GM23248 (cell line): ENCODE results near the gene PSEN2. TPM values are rescaled to one million over a fixed set of nuclear protein-coding genes. Genes with fewer than 3 reads are reported as not detected.

Source experiments
- DNase-seq: peaks from one replicate; pipeline ENCODE4 v3.0.0-alpha.2; 2015
- H2AFZ ChIP-seq: fragments of 200-600 bp; sonication (generic); 2 replicates; pipeline ENCODE4 v1.6.1; 2016; ENCODE audit warnings: antibody characterized with exemption
- H3F3A ChIP-seq: fragments of 200-600 bp; sonication (generic); 2 replicates; pipeline ENCODE4 v1.6.1; 2016; ENCODE audit warnings: mild to moderate bottlenecking, antibody characterized with exemption, mixed run types; ENCODE audit not compliant: insufficient read depth
- H3K27ac ChIP-seq: fragments of 200-600 bp; sonication (generic); 2 replicates; pipeline ENCODE4 v1.5.1; 2016; ENCODE audit warnings: mild to moderate bottlenecking
- H3K27me3 ChIP-seq: fragments of 200-600 bp; sonication (generic); replicated peaks from 2 replicates; pipeline ENCODE4 v1.6.1; 2016; ENCODE audit warnings: mild to moderate bottlenecking; ENCODE audit not compliant: insufficient read depth
- H3K36me3 ChIP-seq: fragments of 200-600 bp; sonication (generic); 2 replicates; pipeline ENCODE4 v1.6.1; 2016; ENCODE audit warnings: low read depth, mild to moderate bottlenecking
- H3K4me1 ChIP-seq: fragments of 200-600 bp; sonication (generic); 2 replicates; pipeline ENCODE4 v1.6.1; 2016; ENCODE audit warnings: mild to moderate bottlenecking; ENCODE audit not compliant: insufficient read depth
- H3K4me2 ChIP-seq: fragments of 200-600 bp; sonication (generic); one replicate; pipeline ENCODE4 v1.6.1; 2016; ENCODE audit warnings: mild to moderate bottlenecking; ENCODE audit not compliant: unreplicated experiment
- H3K4me3 ChIP-seq: fragments of 200-600 bp; sonication (generic); 2 replicates; pipeline ENCODE4 v1.5.1; 2016; ENCODE audit warnings: mild to moderate bottlenecking
- H3K79me2 ChIP-seq: fragments of 200-600 bp; sonication (generic); 2 replicates; pipeline ENCODE4 v1.6.1; 2016; ENCODE audit warnings: mild to moderate bottlenecking; ENCODE audit not compliant: insufficient read depth
- H3K9ac ChIP-seq: fragments of 200-600 bp; sonication (generic); 2 replicates; pipeline ENCODE4 v1.6.1; 2016; ENCODE audit warnings: mild to moderate bottlenecking
- H3K9me2 ChIP-seq: fragments of 200-600 bp; sonication (generic); 2 replicates; pipeline ENCODE4 v1.6.1; 2016; ENCODE audit warnings: mixed run types, mild to moderate bottlenecking, moderate library complexity; ENCODE audit not compliant: insufficient read depth
- H3K9me3 ChIP-seq: fragments of 200-600 bp; sonication (generic); one replicate; pipeline ENCODE4 v1.6.1; 2017; ENCODE audit warnings: low read depth
- H4K20me1 ChIP-seq: fragments of 200-600 bp; sonication (generic); 2 replicates; pipeline ENCODE4 v1.6.0; 2016; ENCODE audit not compliant: insufficient read depth
- EZH2 ChIP-seq: fragments of 200-600 bp; sonication (generic); IDR thresholded peaks from 2 replicates; pipeline ENCODE4 v1.6.1; 2018; ENCODE audit warnings: antibody characterized with exemption, mild to moderate bottlenecking; ENCODE audit not compliant: insufficient read depth, poor library complexity, severe bottlenecking
- EZH2phosphoT487 ChIP-seq: fragments of 200-600 bp; sonication (generic); IDR thresholded peaks from 2 replicates; pipeline ENCODE4 v1.6.1; 2018; ENCODE audit warnings: antibody characterized with exemption, moderate library complexity, mild to moderate bottlenecking, low read depth; ENCODE audit not compliant: insufficient read depth
- WGBS, 2 experiments: methylation state at CpG; one replicate each; pipeline ENCODE4 v1.1.6; 2015 to 2017; ENCODE audit warnings: low lambda C conversion rate in 2 of 2, low coverage in 1 of 2; ENCODE audit errors: missing lambda C conversion rate in 2 of 2; 5-methylcytosine and 5-hydroxymethylcytosine counted together
- in situ Hi-C: fragments of 300-500 bp; cut with MboI; formaldehyde crosslinking; loops from 2 replicates; pipeline ENCODE4 v1.15.0; 2020
- polyA plus RNA-seq: library from polyadenylated mRNA; unstranded; fragments of >200 nt; fragmentation: Nextera tagmentation; extraction: Ambion mirVana; gene quantifications from 2 replicates; pipeline ENCODE4 v1.2.1, GENCODE V29; 2016
- total RNA-seq: library from RNA; depleted of rRNA; stranded (reverse); fragments of >200 nt; shearing (Covaris generic); gene quantifications from 2 replicates; pipeline ENCODE4 v1.2.3, GENCODE V29; 2014

The PSEN2 gene
- total and polyA plus RNA-seq, 2 experiments from 2014 or later, result 7.5 to 13.9 TPM

DNA sequence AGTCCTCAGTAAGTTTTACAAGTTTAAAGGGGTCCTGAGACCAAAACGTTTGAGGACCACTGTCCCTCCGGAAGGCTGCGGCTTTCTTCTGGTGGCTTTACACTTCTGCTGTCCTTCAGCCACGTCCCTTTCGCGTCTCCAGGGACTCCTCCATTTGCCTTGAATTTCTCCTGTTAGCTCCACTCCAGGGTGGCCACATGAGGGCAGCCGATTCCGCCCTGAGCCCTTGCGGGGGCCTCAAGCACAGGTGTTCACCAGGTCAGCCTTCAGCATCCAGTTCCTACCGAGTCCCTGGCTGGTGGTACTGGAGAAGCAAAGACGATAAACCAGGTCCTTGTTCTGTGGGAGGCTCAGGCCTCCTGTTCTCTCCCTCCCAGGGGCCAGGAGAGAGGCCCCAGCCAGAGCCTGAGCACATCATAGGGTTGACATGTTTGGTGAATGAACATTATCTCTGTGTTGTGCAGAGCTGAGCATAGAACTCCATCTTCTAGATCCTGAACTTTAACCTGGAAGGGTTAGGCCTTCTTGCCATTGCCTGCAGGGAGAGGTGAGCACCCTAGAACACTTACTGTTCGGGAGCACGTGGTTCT is 42.3 kb downstream of the PSEN2 start:
- Histone ChIP-seq H3K4me3 (no peak overlapping the region), H3F3A (no peaks in the 10 kb centered on the region), H3K9ac (no peak overlapping the region), H3K4me2 (no peak overlapping the region), H3K9me2 (no peaks in the 10 kb centered on the region), H2AFZ (no peak overlapping the region), H3K9me3 (no peaks in the 10 kb centered on the region), H3K27ac (no peak overlapping the region), H3K27me3 (no peaks in the 10 kb centered on the region), H3K79me2 (no peaks in the 10 kb centered on the region), H4K20me1 (no peaks in the 10 kb centered on the region), H3K36me3 (no peaks in the 10 kb centered on the region), H3K4me1 (no peaks in the 10 kb centered on the region)
- in situ Hi-C loops, result no loop called here
- peak; percentile 15 for DNase-seq
- 61 to 68% methylated on average over 13 of the region's 13 CpGs for WGBS, 2 experiments
- no peak for TF ChIP-seq EZH2phosphoT487
- TF ChIP-seq EZH2, result no peak

DNA sequence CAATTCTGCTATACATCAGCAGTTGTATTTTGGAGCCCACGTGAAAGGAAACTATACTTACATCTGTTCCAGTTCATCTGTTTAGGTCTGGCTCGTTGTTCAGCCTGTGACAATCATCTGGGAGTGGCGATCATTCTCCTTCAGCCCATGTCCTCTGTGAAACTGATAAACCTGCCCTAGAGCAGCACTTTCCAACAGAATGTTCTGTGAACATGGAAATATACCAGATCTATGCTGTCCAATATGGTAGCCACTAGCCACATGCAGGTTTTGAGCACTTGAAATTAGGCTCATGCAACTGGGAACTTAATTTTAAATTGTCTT is 45.2 kb downstream of the PSEN2 start:
- no peaks in the 10 kb centered on the region for H3K79me2 ChIP-seq
- in situ Hi-C loops, result no loop called here
- TF ChIP-seq EZH2 (no peak), EZH2phosphoT487 (no peak)
- 27 to 33% methylated on average over 3 of the region's 3 CpGs for WGBS, 2 experiments
- no peaks in the 10 kb centered on the region for H4K20me1 ChIP-seq
- H3K27ac ChIP-seq, result no peak overlapping the region
- DNase-seq, result no peak
- H3K9me3 ChIP-seq, result no peaks in the 10 kb centered on the region
- no peaks in the 10 kb centered on the region for H3K9me2 ChIP-seq
- no peaks in the 10 kb centered on the region for H3F3A ChIP-seq
- no peaks in the 10 kb centered on the region for H3K27me3 ChIP-seq
- no peaks in the 10 kb centered on the region for H3K36me3 ChIP-seq
- no peak overlapping the region for H3K9ac ChIP-seq
- no peak overlapping the region for H2AFZ ChIP-seq
- no peak overlapping the region for H3K4me2 ChIP-seq
- H3K4me1 ChIP-seq, result no peaks in the 10 kb centered on the region
- no peak overlapping the region for H3K4me3 ChIP-seq

DNA sequence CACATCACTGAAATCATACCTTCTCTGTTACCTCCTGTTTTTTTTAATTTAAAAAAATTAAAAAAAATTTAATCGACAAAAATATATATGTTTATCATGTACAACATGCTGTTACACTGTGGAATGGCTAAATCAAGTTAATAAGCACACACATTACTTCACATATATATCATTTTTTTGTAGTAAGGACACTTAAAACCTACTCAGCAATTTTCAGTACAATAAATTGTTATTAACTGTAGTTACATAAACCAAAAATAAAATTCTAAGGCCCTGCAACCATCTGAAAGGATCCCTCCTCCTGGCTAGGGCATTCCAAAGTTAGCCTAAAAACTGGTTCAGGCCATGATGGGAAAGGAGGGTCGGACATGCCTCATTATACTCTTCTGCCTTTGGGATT is 46.1 kb downstream of the PSEN2 start:
- in situ Hi-C loops, result no loop called here

DNA sequence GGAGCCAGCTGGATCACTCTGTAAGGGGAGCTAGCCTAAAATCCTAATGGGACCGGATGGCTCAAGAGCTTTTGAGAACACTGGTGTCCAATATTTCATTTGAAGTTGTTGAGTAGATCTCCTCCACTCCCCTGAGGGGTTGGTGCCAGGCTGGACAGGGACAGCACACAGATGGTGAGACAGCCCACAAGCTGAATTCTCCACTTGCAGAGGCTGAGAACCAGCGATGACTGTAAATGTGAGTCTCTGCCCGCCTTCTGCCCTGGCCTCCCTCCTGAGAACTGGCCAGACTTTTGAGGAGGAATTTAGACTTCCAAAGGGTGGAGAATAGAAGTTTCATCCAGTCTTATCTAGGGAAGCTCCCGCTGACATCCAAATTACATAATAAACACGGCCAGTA is 49.2 kb downstream of the PSEN2 start:
- no peaks in the 10 kb centered on the region for H4K20me1 ChIP-seq
- in situ Hi-C loops, result no loop called here
- H3K9ac ChIP-seq, result no peak overlapping the region
- no peaks in the 10 kb centered on the region for H3K36me3 ChIP-seq
- TF ChIP-seq EZH2phosphoT487 (no peak), EZH2 (no peak)
- no peak overlapping the region for H3K27ac ChIP-seq
- no peaks in the 10 kb centered on the region for H3K79me2 ChIP-seq
- no peaks in the 10 kb centered on the region for H3K9me2 ChIP-seq
- H3K4me2 ChIP-seq, result no peak overlapping the region
- H3K9me3 ChIP-seq, result no peaks in the 10 kb centered on the region
- WGBS, 2 experiments, result 69 to 72% methylated on average over 5 of the region's 5 CpGs
- H3F3A ChIP-seq, result no peaks in the 10 kb centered on the region
- H3K27me3 ChIP-seq, result no peaks in the 10 kb centered on the region
- no peak for DNase-seq
- H3K4me3 ChIP-seq, result no peak overlapping the region
- H2AFZ ChIP-seq, result no peak overlapping the region
- H3K4me1 ChIP-seq, result no peaks in the 10 kb centered on the region

More for the DNA sequence above, 46.1 kb downstream of the PSEN2 start:
- H3F3A ChIP-seq, result no peaks in the 10 kb centered on the region
- H3K79me2 ChIP-seq, result no peaks in the 10 kb centered on the region
- H4K20me1 ChIP-seq, result no peaks in the 10 kb centered on the region
- H3K27ac ChIP-seq, result no peak overlapping the region
- no peak for TF ChIP-seq EZH2
- TF ChIP-seq EZH2phosphoT487, result no peak
- no peak overlapping the region for H3K9ac ChIP-seq
- H3K4me1 ChIP-seq, result no peaks in the 10 kb centered on the region
- 55 to 58% methylated on average over 2 of the region's 2 CpGs for WGBS, 2 experiments
- no peaks in the 10 kb centered on the region for H3K36me3 ChIP-seq
- DNase-seq, result no peak
- H3K4me3 ChIP-seq, result no peak overlapping the region
- H3K4me2 ChIP-seq, result no peak overlapping the region
- no peaks in the 10 kb centered on the region for H3K27me3 ChIP-seq
- no peaks in the 10 kb centered on the region for H3K9me3 ChIP-seq
- no peak overlapping the region for H2AFZ ChIP-seq
- no peaks in the 10 kb centered on the region for H3K9me2 ChIP-seq

DNA sequence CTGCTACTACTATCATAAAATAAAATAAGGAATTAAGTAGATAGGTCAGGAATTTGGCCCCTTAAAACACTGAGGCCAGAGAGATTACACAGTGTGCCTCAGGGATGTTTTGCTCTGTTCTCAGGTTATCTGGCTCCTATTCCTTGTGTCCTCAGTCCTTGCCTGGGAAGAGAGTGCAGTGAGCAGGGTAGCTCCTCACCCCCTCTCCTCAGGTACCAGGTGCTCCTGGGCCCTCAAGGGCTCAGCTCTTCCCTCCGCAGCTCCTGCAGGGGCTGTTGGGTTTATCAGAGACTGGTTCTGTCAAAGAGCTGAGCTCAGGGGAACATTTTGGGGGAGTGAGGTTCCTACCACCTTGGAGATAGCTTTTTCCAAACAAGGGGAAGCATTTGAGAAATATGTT is 49.6 kb downstream of the PSEN2 start:
- 69 to 71% methylated on average over 1 of the region's 1 CpG for WGBS, 2 experiments
- H3K4me2 ChIP-seq, result no peak overlapping the region
- no peak for DNase-seq
- H3K4me1 ChIP-seq, result no peaks in the 10 kb centered on the region
- H4K20me1 ChIP-seq, result no peaks in the 10 kb centered on the region
- in situ Hi-C loops, result no loop called here
- H3K4me3 ChIP-seq, result no peak overlapping the region
- H3K36me3 ChIP-seq, result no peaks in the 10 kb centered on the region
- H3F3A ChIP-seq, result no peaks in the 10 kb centered on the region
- H3K79me2 ChIP-seq, result no peaks in the 10 kb centered on the region
- no peaks in the 10 kb centered on the region for H3K27me3 ChIP-seq
- no peaks in the 10 kb centered on the region for H3K9me3 ChIP-seq
- no peak overlapping the region for H2AFZ ChIP-seq
- TF ChIP-seq EZH2, result no peak
- no peaks in the 10 kb centered on the region for H3K9me2 ChIP-seq
- H3K27ac ChIP-seq, result no peak overlapping the region
- no peak overlapping the region for H3K9ac ChIP-seq
